ENCODE measurements around the gene CASKIN1. TPM values are rescaled to one million over a fixed set of nuclear protein-coding genes. Genes with fewer than 3 reads are reported as not detected.
"Not testable (repeated sequence)": the region's sequence is repeated elsewhere in the genome, so short reads cannot be mapped to it uniquely, and the experiment has no call there.

CASKIN1 gene
- total RNA-seq, 2 donors from 2014 or later, result 5.9 to 6.1 TPM

DNA sequence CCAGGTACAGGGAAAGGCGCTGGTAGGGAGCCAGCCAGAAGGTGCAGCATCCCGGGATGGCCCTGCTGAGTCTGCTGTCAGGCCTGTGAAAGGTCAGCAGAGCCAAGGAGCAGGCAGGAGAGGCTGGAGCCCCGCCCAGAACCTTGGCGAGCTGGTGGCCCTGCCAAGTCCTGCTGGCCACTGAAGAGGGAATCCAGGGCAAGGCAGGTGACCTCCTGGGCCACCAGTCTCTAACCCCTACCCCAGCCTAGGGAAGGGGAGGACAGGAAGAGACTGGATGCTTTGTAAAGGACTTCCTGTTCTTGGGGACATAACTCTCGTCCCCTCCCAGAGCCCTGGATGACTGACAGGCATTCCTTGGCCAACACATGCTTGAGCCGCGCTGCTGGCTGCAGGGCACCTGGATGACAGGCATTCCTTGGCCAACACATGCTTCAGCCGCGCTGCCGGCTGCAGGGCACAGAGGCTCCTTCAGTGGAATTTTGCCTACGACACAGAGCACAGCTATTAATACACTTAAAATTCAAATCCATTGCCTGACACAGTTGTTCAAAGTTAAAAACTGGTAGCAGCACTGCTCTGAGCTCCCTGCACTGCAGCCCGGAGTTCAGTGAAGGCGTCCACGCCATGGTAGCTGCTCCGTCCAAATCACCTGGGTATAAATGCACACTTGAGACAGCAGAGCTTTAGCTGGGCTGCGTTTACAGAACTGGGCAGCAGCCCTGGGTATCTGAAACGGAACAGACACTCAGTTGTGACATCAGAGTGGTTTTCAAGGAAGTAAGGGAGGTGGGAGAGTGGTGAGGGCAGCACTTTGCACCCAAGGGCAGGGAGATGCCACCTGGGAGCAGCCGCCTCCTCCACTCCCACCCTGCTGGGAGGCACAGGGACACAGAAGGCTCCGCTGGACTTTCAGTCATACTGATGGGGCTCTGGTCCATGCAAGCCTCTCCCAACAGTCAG is 16.2 kb upstream of the CASKIN1 start:
- intact Hi-C loops (cut with DNase I), result loop anchor here in 1 of 2 donors (5.0 kb wide), 1 partner anchor 55 kb away; the partner anchor contains the start of gene TRAF7
- DNase-seq (no peak), ATAC-seq (no peak)

DNA sequence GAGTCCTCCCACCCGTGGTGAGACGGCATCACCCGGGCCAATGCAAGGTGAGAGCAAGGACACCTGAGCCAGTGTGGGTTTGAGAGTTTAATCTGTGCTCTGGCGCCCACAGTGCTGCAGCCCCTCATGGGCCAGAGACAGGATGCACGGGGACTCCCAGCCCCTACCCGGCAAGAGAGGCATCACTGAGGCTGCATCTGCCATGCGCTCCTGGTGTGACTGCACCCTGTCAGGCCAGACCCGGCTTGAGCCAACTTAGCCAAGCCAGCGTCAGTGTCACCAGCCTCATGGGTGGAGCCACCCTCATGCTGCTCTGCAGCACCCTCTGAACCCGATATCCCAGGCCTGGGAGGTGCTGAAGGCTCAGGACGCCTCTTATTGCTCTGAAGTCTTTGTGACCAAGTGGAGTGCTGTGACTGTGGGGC is 15.5 kb upstream of the CASKIN1 start:
- intact Hi-C loops (cut with DNase I), result loop anchor here in 1 of 2 donors (5.0 kb wide), 1 partner anchor 55 kb away; the partner anchor contains the start of gene TRAF7
- ATAC-seq (no peak), DNase-seq (no peak)

DNA sequence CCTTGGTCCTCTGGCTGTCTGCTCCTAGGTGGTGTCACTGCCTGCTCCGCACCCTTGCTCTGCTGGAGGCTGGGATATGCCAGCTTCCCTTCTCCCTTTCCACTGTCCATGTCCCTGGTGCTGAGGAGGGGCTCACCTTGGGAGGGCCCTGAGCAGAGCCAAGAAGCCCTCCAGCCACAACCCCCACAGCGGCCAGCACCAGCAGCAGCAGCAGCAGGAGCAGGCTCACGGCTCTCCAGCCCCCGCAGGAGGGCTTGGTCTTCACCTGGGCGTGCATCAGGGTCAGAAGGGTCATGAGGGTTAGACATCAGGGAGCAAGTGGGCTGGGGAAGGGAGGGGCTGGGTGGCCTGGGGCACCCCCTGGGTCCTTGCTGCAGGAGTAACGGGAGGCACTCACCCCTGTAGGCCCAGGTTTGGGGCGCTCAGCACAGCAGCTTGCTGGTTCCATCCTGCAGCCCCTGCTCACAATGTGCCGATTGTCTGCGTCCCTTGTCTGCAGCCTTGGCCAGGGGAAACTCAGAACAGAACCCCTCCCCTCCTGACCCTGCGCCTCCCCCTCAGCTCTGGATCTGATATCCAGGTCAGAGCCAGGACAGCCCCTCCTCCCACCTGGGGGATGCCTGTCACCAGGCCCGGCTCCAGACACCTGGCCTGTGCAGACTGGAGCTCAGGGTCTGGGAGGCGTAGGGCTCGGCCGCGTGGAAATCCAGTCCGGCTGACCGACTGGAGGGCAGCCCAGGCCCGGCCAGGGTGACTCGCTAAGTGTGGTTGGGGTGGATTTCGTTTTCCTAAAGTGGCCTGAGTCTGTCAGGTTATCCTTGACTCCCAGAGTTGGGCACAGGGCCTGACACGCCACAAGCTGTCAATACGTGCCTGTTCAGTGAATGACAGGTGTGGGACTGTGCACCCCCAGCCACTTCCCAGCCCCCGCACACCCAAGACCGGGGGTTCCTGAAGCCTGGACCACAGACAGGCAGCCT is 14.3 kb upstream of the CASKIN1 start, which contains the start of gene BRICD5:
BRICD5 (minus strand) TSS at position 478 of the 980 bp plus-strand sequence; CDS start at position 448, 30 bp downstream.
- intact Hi-C loops (cut with DNase I), result loop anchor here in 1 of 2 donors (5.0 kb wide), 1 partner anchor 53 kb away; the partner anchor contains the start of gene TRAF7
- no peak for DNase-seq
- ATAC-seq, result no peak

DNA sequence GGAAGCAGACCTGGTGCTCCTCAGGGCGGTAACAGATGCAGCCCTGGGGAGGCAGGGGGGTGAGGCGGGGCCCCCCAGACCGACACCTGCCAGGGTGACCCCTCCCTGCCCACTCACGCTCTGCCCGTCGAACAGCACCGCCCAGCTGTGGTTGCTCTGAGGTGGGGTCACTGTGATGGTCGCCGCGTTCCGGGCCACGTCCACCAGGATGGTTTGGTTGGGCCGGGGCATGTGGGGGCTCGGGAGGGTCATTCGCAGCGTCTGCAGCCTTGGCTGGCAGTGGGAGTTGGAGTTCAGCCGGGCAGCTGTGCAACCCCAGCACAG is 13.6 kb upstream of the CASKIN1 start:
- DNase-seq, result no peak
- intact Hi-C loops (cut with DNase I), result loop anchor here in 1 of 2 donors (5.0 kb wide), 1 partner anchor 53 kb away; the partner anchor contains the start of gene TRAF7
- no peak for ATAC-seq

DNA sequence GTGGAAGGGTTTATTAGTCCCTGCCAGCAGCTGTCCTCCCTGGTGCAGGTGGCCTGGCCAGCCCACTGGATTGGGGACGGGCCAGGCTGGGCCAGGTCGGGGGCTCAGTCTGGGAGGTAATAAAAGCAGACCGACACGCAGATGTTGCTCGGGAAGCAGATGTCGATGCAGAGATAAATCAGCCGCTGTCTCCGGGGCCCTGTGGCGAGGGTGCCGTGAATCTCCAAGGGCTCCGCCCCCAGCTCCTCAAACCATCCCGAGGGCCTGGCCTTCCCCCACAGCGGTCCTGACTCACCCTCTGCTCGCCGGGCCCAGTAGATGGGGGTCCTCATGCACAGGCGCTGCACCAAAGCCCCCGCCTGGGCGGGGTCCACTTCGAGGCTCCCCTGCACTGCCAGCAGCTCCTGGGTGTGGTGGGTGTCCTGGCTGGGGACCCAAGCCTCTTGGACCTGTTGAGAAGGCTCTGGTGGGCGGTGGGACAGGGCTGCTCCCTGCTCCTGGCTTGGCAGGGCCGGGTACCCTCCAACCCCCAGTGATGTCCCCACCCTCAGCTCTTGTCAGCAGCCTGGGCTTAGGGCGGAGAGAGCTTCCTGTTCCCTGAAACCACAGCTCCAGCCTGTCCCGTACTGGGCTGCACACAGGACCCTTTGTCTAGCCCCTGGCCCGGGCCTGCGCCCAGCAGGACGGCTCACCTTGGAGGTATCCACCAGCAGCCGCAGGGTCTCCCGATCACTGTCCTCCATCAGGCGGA is 13.0 kb upstream of the CASKIN1 start:
- no peak for ATAC-seq
- intact Hi-C loops (cut with DNase I), result loop anchor here in 1 of 2 donors (5.0 kb wide), 1 partner anchor 52 kb away; the partner anchor contains the start of gene TRAF7

DNA sequence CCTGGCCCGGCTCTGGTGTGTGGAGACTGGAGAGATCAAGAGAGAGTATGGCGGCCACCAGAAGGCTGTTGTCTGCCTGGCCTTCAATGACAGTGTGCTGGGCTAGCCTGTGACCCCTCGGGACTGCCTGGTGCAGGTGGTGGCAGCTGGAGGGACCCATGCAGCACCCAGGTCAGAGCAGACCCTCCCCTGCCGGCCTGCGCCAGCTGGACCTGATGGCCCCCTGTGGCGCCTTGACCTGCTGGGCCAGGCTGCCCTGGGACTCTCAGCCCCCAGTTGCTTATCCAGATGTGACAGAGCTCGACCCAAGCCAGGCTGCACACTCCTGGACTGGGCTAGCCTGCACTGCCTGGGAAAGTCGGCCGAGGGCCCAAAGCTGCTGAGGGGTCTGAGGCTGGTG is 12.4 kb upstream of the CASKIN1 start:
- ATAC-seq (no peak), DNase-seq (no peak)
- intact Hi-C loops (cut with DNase I), result no loop called here

More for the DNA sequence above, 13.0 kb upstream of the CASKIN1 start:
- no peak for DNase-seq

DNA sequence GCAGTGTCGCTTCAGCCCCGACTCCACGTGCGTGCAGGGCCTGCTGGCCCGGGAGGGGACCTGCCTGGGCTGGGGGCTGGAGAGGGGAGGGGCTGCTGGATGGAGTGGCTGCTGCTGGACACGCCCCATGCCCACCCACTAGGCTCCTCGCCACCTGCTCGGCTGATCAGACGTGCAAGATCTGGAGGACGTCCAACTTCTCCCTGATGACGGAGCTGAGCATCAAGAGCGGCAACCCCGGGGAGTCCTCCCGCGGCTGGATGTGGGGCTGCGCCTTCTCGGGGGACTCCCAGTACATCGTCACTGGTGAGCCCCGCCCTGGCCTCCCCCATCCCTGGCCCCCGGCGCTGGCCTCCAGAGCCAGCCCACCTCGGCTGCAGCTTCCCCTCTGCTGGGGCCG is 11.9 kb upstream of the CASKIN1 start:
- ATAC-seq, result no peak
- intact Hi-C loops (cut with DNase I), result no loop called here

DNA sequence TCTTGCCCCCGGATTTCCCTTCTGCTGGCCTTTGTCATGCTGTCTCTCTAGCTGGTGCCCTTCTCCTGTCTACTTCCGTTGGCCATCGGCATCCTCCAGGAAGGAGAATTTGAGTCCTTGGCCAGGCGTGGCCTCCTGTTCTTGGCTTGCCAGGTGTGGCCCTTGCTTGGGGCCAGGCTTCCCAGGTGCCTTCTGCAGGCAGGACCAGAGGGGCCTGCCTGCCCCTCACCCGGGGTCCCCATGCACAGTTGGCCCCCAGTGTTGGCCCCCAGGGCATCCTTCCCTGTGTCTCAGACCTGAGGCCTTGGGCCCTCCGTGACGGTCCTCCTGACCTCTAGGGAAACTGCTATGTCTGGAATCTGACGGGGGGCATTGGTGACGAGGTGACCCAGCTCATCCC is 11.5 kb upstream of the CASKIN1 start:
- no peak for DNase-seq
- ATAC-seq, result no peak
- intact Hi-C loops (cut with DNase I), result no loop called here

More for the DNA sequence above, 11.9 kb upstream of the CASKIN1 start:
- no peak for DNase-seq

DNA sequence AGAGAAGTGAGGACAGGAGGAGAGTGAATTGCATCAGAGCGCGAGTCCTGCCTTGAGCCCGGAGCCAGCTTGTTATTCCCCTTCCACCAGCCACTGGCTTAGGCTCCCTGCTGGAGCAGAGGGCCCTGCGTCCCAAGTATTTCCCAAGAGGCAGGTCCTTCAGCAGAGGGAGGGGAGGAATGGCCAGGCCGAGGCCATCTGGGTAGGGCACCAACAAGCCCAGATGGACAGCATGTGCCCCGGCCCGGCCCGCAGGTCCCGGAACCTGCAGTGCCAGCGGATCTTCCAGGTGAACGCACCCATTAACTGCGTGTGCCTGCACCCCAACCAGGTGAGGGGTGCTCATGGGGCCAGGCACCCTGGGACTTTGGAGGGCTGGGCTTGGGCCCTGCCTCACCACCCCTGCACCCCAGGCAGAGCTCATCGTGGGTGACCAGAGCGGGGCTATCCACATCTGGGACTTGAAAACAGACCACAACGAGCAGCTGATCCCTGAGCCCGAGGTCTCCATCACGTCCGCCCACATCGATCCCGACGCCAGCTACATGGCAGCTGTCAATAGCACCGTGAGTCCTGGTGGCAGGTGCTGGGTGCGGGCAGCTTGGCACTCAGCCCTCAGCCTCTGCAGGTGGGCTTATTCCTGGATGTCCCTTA is 10.5 kb upstream of the CASKIN1 start:
- ATAC-seq (peak in 1 of 2 donors; percentile 4), DNase-seq (no peak)
- intact Hi-C loops (cut with DNase I), result no loop called here

DNA sequence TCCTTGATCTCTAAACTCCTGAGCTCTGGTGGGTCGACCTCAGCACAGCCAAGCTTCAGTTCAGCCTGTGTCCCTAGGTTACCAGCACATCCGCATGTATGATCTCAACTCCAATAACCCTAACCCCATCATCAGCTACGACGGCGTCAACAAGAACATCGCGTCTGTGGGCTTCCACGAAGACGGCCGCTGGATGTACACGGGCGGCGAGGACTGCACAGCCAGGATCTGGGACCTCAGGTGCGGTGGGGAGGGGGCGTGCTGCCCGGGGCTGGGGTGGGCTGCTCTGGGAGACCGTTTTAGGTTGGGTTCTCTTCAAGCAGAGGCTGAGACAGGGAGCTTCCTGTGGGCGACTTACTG is 10.0 kb upstream of the CASKIN1 start:
- intact Hi-C loops (cut with DNase I), result no loop called here
- DNase-seq (no peak), ATAC-seq (no peak)

DNA sequence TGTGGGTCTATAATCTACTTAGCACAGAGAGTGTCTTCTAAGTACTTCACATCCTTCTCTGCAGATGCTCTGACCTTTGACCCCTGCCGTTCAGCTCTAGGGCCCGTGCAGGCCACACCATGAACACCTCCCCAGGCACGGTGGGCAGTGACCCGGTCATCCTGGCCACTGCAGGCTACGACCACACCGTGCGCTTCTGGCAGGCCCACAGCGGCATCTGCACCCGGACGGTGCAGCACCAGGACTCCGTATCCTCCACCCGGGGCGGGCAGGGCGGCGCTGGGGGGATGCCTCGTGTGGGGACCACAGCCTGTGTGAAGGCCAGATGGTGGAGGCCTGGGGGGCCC is 9.5 kb upstream of the CASKIN1 start:
- ATAC-seq, result peak; percentile 7 to 22
- intact Hi-C loops (cut with DNase I), result no loop called here
- DNase-seq, result no peak

DNA sequence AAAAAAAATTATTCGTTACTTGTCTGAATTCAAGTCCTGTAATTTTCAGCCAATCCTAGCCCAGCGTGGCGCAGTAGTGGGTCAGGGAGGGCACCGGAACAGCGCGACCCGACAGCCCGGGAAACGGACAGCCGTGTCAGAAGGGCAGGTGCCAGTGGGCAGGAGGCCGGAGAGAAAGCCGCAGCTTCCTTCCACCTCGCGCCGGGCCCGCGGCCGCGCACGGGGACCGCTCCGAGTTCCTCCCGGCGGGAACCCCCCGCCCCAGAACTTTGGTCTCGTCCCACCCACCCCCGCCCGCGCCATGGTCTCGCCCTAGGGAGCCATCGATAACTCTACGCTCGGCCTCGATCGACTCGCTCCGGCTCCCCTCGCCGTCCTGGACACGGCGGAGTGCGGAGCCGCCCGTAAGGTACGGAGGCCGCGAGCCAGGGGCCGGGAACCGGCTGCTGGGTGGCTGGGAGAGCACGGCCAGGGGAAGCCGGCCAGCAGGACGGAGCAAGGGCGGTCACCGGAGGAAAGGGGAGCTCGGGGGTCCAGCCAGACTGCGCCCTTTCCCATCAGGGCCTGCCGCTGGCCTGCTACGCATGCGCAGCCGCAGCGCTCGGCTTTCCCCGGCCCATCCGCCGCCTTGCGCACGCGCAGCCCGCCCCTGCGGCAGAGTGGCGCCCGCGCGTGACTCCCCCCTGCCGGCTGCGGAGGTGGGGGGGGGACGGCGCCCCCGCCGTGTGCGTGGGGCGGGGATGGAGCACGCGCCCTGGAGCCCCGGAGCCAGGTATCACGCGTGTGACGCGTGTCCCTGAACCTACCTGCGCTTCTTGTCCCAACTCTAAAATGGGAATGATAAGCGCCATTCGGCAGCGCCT is 8.9 kb upstream of the CASKIN1 start, which contains the start of gene MLST8:
MLST8 (plus strand) TSS at position 351 of the 863 bp plus-strand sequence. CDS start 632 bp downstream, outside the sequence.
- ATAC-seq (peak; percentile 86), DNase-seq (peak; percentile 90)
- intact Hi-C loops (cut with DNase I), result no loop called here

DNA sequence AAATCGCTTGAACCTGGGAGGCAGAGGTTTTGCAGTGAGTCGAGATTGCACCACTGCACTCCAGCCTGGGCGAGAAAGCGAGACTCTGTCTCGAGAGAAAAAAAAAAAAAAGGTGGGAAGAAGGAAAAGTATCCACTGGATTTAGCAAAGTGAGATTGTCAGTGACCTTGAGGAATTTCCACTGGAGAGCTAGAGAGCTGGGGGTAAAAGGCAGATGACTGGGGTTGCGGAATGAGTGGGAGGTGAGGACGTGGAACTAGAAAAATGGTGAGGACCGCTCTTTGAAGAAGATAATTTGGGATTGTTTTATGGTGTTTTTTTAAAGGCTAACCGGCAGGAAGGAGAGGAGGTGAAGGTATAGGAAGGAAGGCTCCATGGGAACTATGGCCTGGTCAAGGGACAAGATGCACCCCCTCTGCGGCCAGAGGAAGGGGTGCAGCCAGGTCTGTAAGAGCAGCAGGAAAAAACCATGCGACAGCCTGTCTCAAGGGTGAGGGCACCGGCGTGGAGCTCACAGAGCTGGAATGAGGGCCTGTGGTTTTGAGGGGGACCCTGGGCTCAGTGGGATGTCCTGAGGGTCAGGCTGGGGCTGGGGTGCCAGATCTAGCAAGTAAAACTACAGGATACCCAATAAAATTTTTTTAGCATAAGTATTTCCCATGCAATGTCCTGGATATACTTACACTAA is 8.2 kb upstream of the CASKIN1 start:
- intact Hi-C loops (cut with DNase I), result no loop called here
- ATAC-seq, result no peak
- DNase-seq, result no peak

DNA sequence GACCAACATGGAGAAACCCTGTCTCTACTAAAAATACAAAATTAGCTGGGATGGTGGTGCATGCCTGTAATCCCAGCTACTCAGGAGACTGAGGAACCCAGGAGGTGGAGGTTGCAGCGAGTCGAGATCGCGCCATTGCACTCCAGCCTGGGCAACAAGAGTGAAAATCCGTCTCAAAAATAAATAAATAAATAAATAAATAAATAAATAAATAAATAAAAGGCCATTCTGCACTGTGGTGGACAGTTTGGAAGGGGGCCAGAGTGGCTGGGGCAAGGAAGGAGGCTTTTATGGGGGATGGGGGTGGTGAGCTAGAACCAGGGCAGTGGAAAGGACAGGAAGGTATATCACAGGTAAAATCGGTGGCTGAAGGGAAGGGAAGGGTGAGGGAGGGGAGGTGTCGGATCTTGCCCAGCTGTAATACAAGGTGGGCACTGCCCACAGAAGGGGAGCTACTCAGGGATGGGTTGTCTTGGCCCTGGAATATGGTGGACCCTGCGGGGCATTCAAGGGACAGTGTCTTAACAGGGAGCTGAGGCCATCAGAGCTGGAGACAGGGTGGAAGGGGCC is 6.8 kb upstream of the CASKIN1 start:
- ATAC-seq; DNase-seq; intact Hi-C loops (cut with DNase I): not testable (repeated sequence)

DNA sequence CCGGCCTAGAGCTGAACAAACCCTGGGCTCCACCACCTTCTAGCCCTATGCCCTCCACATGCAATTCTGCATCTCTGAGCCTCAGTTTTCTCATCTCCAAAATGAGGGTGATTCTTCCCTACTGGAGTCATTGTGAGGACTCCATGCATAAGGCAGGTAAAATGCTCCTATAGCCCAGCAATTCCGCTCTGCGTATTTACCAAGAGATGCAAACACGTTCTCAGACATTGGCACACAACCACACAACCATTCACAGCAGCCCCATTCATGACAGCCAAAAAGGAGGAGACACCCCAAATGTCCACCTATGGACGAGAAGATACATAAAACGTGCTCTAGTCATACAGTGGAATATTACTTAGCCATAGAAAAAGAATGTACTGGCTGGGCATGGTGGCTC is 3.9 kb upstream of the CASKIN1 start:
- intact Hi-C loops (cut with DNase I), result no loop called here
- DNase-seq (no peak), ATAC-seq (no peak)

DNA sequence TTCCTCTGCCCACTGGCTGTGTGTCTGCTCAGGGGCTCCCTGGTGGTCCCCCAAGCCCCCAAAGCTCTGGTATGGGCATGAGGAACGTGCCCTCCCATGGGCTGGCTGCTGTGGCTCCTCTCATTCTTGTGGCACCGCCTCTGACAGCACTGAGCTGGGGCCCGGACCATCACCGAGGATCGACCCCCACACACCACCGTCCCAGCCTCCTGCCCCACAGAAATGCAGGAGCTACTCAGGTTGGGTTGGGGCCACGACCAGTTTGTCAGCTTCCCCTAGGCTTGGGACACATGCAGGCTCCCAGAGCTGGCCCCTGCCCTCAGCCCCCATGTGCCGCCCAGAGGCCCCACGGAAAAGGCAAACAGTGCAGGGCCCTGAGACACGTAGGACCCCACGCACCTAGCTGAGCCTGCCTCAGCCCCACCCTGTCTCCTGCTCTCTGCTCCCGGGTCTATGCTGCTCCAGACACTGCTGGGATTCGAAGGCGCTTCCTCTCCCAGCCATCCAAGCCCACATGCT is 3.3 kb upstream of the CASKIN1 start:
- ATAC-seq (no peak), DNase-seq (no peak)
- intact Hi-C loops (cut with DNase I), result no loop called here

Measured in left cardiac atrium (tissue), 4 donors.